Skeletal muscle tissue (tissue), 4 donors: Measurements from ENCODE around the gene IMMP2L. TPM values are rescaled to one million over a fixed set of nuclear protein-coding genes. Genes with fewer than 3 reads are reported as not detected.

Experiments
- H3K27ac ChIP-seq: one replicate; pipeline ENCODE4 v1.7.0; 2013; ENCODE audit warnings: mild to moderate bottlenecking, low read depth, low read length, inconsistent platforms
- H3K27me3 ChIP-seq, 3 donors: one replicate each; pipeline ENCODE4 v1.7.0; 2013; ENCODE audit warnings: low read length in 3 of 3; ENCODE audit not compliant: control insufficient read depth in 3 of 3, insufficient read depth in 3 of 3
- H3K36me3 ChIP-seq, 3 donors: one replicate each; pipeline ENCODE4 v1.7.0; 2013; ENCODE audit warnings: low read length in 3 of 3; ENCODE audit not compliant: control insufficient read depth in 3 of 3, insufficient read depth in 3 of 3
- H3K4me1 ChIP-seq, 3 donors: one replicate each; pipeline ENCODE4 v1.7.0; 2013; ENCODE audit warnings: low read length in 3 of 3, mild to moderate bottlenecking in 3 of 3; ENCODE audit not compliant: control insufficient read depth in 3 of 3, insufficient read depth in 3 of 3
- H3K4me3 ChIP-seq, 3 donors: one replicate each; pipeline ENCODE4 v1.7.0; 2013; ENCODE audit warnings: low read length in 3 of 3
- H3K9ac ChIP-seq, 3 donors: one replicate each; pipeline ENCODE4 v1.7.0; 2013; ENCODE audit warnings: low read length in 3 of 3, mild to moderate bottlenecking in 3 of 3, moderate library complexity in 2 of 3, low read depth in 1 of 3
- H3K9me3 ChIP-seq, 3 donors: one replicate each; pipeline ENCODE4 v1.7.0; 2013; ENCODE audit warnings: low read length in 3 of 3; ENCODE audit not compliant: control insufficient read depth in 3 of 3
- total RNA-seq: library from RNA; depleted of rRNA; stranded (reverse); fragments of >200 nt; gene quantifications from one replicate; pipeline ENCODE4 v1.2.3, GENCODE V29; 2014
- donor health status: Osteomylitis.

IMMP2L gene
- total RNA-seq, 1 donor from 2014 or later = 15.7 TPM

- Histone ChIP-seq H3K9me3 (no peaks in the 10 kb centered on the region), H3K27ac (no peak overlapping the region), H3K27me3 (no peaks in the 10 kb centered on the region), H3K9ac (no peak overlapping the region), H3K4me1 (no peaks in the 10 kb centered on the region), H3K36me3 (no peaks in the 10 kb centered on the region), H3K4me3 (no peak overlapping the region)
These were observed 557.9 kb downstream of the IMMP2L start for GRCh38 chr7:111004310-111004901.

GRCh38 chr7:111003883-111004282 lies 558.4 kb downstream of the IMMP2L start:
- Histone ChIP-seq H3K9ac (no peak overlapping the region), H3K9me3 (no peaks in the 10 kb centered on the region), H3K27me3 (no peaks in the 10 kb centered on the region), H3K4me3 (no peak overlapping the region), H3K4me1 (no peaks in the 10 kb centered on the region), H3K27ac (no peak overlapping the region), H3K36me3 (no peaks in the 10 kb centered on the region)

- Histone ChIP-seq H3K36me3 (no peaks in the 10 kb centered on the region), H3K27me3 (no peaks in the 10 kb centered on the region), H3K4me1 (no peaks in the 10 kb centered on the region), H3K9me3 (no peaks in the 10 kb centered on the region), H3K9ac (no peak overlapping the region), H3K4me3 (no peak overlapping the region), H3K27ac (no peak overlapping the region)
These were observed 568.0 kb downstream of the IMMP2L start for GRCh38 chr7:110994028-110994967.

- Histone ChIP-seq H3K36me3 (no peaks in the 10 kb centered on the region), H3K27me3 (no peaks in the 10 kb centered on the region), H3K27ac (no peak overlapping the region), H3K4me1 (no peaks in the 10 kb centered on the region), H3K4me3 (no peak overlapping the region), H3K9me3 (no peaks in the 10 kb centered on the region), H3K9ac (no peak overlapping the region)
These were observed 573.3 kb downstream of the IMMP2L start for GRCh38 chr7:110988890-110989501.

GRCh38 chr7:110988348-110988747 lies 573.9 kb downstream of the IMMP2L start:
- H3K36me3 ChIP-seq = no peaks in the 10 kb centered on the region
- no peaks in the 10 kb centered on the region for H3K9me3 ChIP-seq
- no peak overlapping the region for H3K9ac ChIP-seq
- no peak overlapping the region for H3K27ac ChIP-seq
- H3K27me3 ChIP-seq = no peaks in the 10 kb centered on the region
- no peak overlapping the region for H3K4me3 ChIP-seq
- H3K4me1 ChIP-seq = no peaks in the 10 kb centered on the region

DNA sequence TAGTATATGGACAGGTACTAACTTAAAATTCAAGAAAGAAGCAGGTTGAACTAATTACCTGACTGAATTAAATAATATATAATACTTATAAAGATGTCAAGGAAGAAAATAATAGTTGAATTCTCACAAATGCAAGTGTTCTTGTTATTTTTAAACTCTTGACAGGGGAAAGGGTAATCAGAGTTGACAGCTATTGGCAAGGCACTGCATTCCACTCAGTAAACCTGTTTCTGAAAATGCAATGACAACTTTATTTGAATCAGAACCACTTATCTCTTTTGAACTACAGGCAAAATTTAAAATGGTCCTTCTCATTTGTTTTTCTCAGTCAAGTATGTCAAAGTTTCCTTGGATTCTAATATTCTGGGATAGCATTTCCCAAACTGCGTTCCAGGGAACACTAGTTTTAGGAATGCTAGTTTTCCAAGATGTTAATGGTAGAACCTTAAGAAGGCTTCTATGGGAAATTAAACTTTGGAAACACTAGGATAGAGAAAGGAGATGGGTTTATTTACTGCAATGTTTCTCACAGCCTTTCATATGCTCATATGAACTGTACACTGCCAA lies 575.1 kb downstream of the IMMP2L start:
- Histone ChIP-seq H3K27me3 (no peaks in the 10 kb centered on the region), H3K27ac (no peak overlapping the region)

DNA sequence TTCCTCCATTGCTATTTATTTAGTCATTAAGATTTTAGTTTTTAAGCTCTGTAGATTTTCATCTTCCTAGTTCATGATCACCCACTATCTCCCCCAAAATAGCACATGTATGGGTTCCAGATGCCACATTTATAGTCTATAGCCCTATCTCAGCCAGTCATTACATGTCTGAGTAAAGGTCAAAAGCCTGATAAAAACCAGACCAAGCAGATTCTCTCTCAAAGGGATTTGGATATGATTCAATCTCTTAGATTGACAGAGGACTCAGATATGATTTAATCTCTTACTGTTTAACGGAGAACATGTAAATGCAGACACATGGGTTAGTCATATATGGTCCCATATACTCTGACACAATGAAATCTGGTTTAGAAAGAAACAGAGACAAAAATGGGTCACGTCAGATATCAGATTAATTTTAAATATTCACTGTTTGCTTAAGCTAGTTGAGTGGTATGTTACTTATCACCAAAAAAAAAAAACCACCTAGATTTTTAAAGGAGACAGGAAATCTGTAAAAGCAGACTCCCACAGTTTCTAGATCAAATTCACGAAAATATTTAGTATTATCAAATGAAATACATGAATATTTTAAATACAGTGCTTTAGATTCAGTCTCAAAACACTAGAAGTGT lies 578.4 kb downstream of the IMMP2L start:
- no peaks in the 10 kb centered on the region for H3K4me1 ChIP-seq
- H3K36me3 ChIP-seq = no peaks in the 10 kb centered on the region
- H3K9ac ChIP-seq = no peak overlapping the region
- no peaks in the 10 kb centered on the region for H3K27me3 ChIP-seq
- no peak overlapping the region for H3K4me3 ChIP-seq
- H3K9me3 ChIP-seq = no peaks in the 10 kb centered on the region
- H3K27ac ChIP-seq = no peak overlapping the region

More for the DNA sequence above, 575.1 kb downstream of the IMMP2L start:
- Histone ChIP-seq H3K9me3 (no peaks in the 10 kb centered on the region), H3K36me3 (no peaks in the 10 kb centered on the region), H3K4me3 (no peak overlapping the region), H3K9ac (no peak overlapping the region), H3K4me1 (no peaks in the 10 kb centered on the region)

DNA sequence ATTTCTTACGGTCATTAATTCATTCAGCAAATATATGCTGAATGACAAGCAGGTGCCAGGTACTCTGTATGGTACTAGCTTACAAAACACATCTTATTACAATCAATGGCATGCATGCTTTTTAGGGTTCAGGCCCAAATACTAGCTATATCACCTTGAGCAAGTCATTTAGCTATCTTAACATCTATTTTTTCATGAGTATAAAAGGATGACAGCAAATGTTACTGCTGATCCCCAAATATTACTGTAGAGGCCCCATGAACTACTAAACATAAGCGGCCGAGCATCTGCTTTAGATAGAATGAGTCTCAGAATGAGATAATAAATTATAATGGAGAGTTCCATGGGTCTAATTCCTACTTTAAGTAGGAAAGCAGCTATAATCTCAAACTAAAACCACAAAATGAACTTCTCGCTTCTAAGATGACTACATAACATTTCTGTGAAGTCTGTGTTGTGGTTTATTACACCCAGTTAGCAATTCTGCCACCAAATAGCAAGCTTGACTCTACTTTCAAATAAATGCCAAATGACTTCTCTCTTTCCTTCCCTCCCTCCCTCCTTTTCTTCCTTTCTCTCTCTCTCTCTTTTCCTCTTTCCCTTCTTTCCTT lies 585.1 kb downstream of the IMMP2L start:
- Histone ChIP-seq H3K4me1 (no peaks in the 10 kb centered on the region), H3K27me3 (no peaks in the 10 kb centered on the region), H3K36me3 (no peaks in the 10 kb centered on the region), H3K27ac (no peak overlapping the region), H3K9ac (no peak overlapping the region), H3K9me3 (no peaks in the 10 kb centered on the region), H3K4me3 (no peak overlapping the region)

DNA sequence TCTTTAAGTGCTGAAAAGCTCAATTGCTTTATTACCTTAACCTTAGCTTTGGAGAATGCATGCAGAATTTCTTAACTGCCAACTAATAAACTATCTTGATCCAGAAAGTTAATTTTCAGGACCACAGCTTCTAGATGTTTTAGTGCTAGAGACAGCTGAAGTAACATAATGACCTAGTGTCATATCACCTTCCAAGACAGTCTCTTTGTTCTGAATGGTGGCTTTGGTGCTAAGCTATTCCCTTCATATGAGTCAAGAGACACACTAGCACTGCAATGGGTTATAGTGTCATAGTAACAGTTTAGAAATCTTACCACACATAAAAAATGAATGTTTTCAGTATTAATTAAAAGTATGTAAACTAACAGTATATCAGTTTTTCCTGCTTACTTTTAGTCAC lies 586.8 kb downstream of the IMMP2L start:
- no peaks in the 10 kb centered on the region for H3K9me3 ChIP-seq
- no peaks in the 10 kb centered on the region for H3K27me3 ChIP-seq
- no peaks in the 10 kb centered on the region for H3K4me1 ChIP-seq
- no peaks in the 10 kb centered on the region for H3K36me3 ChIP-seq
- no peak overlapping the region for H3K27ac ChIP-seq
- no peak overlapping the region for H3K9ac ChIP-seq
- no peak overlapping the region for H3K4me3 ChIP-seq
